ENCODE measurements around the gene GTF3C2. TPM values are rescaled to one million over a fixed set of nuclear protein-coding genes. Genes with fewer than 3 reads are reported as not detected.
A peak's percentile ranks its signal among the peaks of the same experiment; 100 is the strongest.

Gene GTF3C2
- total and polyA plus RNA-seq, 9 of the 15 experiments (the other 6 are each of a cell fraction or from before 2014, with no cell fraction given) = 35.5 to 96.8 (median 53.0) TPM

DNA sequence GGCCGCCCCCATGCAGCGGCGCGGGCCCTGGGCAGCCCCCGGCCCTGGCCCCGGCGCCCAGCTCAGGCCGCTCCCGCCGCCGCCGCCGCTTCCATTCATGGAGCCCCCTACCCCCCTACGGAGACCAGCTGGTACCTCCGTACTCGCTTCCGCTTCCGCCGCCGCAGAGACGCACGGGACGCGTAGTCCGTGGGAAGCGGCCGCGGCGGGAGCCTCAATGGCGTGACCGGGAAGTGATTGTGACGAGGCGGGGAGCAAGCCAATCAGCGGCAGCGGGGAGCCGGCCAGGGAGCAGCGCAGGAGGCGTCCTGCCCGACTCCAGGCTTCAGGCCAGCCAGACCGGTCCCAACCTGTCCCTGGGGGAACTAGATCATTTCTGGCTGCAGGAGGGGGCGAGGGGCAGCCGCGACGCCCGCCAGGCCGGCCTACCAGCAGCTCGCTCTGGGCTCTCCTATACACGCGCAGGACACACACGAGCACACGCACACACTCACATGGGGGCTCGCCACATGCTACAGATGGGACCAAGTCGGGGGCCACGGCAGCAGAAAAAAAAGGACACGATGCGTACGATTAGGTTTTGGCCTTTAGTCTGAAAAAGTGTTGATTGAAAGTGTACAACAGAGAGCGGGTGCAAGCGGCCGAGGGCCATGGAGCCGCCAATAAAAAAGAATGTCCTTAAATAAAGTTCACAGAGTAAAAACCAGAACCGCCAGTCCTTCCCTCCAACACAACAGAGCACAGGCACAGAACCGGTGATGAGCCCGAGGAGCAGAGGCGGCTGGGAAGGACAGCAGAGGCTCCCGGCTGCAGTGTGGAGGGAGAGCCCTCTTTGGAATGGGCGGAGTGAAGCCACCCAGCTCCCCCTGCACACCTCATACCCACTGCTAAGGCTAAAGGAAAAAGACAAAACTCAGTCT is 24.3 kb upstream of the GTF3C2 start, which contains the start of gene ZNF513 (continued):
- TF ChIP-seq XRCC5 (IDR thresholded peaks at IDR 0.05; ENCODE audit: low read depth, low read length) (no peak), OTX1 (CRISPR knock-in tag; IDR thresholded peaks at IDR 0.05) (peak; percentile 82), ZNF830 (CRISPR knock-in tag; IDR thresholded peaks at IDR 0.05) (no peak), ZNF589 (CRISPR knock-in tag; IDR thresholded peaks at IDR 0.05; ENCODE audit: low read depth) (peak; percentile 66; the same call in 1 of the 2 replicates), E2F5 (CRISPR knock-in tag; IDR thresholded peaks at IDR 0.05) (no peak), MEF2D (tag; conservative IDR thresholded peaks at IDR 0.05; ENCODE audit: low read depth) (no peak), ZNF232 (CRISPR knock-in tag; IDR thresholded peaks at IDR 0.05) (no peak), IRF2 (CRISPR knock-in tag; IDR thresholded peaks at IDR 0.05) (no peak), KDM4B (IDR thresholded peaks at IDR 0.05; ENCODE audit: borderline replicate concordance in 2 of 2, low read depth in 1 of 2) (peak in 1 of 2 experiments; percentile 90; a peak in 1 of 4 replicates), ZNF778 (CRISPR knock-in tag; IDR thresholded peaks at IDR 0.05) (no peak), BMI1 (IDR thresholded peaks at IDR 0.05; ENCODE audit: low read length) (no peak), RNF2 (IDR thresholded peaks at IDR 0.05) (no peak), HSF4 (CRISPR knock-in tag; IDR thresholded peaks at IDR 0.05; ENCODE audit: borderline replicate concordance) (no peak), HLTF (IDR thresholded peaks at IDR 0.05) (no peak), BRCA1 (IDR thresholded peaks at IDR 0.05) (no peak), BRCA1 (CRISPR knock-in tag; IDR thresholded peaks at IDR 0.05) (no peak), NBN (IDR thresholded peaks at IDR 0.05; ENCODE audit: low read depth) (0 out of 2 replicates have a peak, but pooled peaks have one; percentile 35), MYBL2 (IDR thresholded peaks at IDR 0.05; ENCODE audit: low read depth) (no peak), MYBL2 (CRISPR knock-in tag; IDR thresholded peaks at IDR 0.05; ENCODE audit: borderline replicate concordance) (no peak), PML (IDR thresholded peaks at IDR 0.05; ENCODE audit: low read length) (peak; percentile 55; the same call in 1 of the 2 replicates), NFE2L1 (tag; IDR thresholded peaks at IDR 0.05; ENCODE audit: borderline replicate concordance, low read depth) (no peak), ASH1L (IDR thresholded peaks at IDR 0.05; ENCODE audit: borderline replicate concordance, low read depth, partially characterized antibody) (no peak), PTBP1 (IDR thresholded peaks at IDR 0.05; ENCODE audit: low read depth, low read length) (no peak), TAF1 (IDR thresholded peaks at IDR 0.05; ENCODE audit: control insufficient read depth, extremely low read depth, insufficient read depth, low read length, severe bottlenecking) (peak; percentile 40)
- TF ChIP-seq, protein P1, sequence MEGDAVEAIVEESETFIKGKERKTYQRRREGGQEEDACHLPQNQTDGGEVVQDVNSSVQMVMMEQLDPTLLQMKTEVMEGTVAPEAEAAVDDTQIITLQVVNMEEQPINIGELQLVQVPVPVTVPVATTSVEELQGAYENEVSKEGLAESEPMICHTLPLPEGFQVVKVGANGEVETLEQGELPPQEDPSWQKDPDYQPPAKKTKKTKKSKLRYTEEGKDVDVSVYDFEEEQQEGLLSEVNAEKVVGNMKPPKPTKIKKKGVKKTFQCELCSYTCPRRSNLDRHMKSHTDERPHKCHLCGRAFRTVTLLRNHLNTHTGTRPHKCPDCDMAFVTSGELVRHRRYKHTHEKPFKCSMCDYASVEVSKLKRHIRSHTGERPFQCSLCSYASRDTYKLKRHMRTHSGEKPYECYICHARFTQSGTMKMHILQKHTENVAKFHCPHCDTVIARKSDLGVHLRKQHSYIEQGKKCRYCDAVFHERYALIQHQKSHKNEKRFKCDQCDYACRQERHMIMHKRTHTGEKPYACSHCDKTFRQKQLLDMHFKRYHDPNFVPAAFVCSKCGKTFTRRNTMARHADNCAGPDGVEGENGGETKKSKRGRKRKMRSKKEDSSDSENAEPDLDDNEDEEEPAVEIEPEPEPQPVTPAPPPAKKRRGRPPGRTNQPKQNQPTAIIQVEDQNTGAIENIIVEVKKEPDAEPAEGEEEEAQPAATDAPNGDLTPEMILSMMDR (IDR thresholded peaks at IDR 0.05 in 2 of 3, conservative IDR thresholded peaks at IDR 0.05 in 1 of 3; ENCODE audit: insufficient read depth in 2 of 3, low read depth in 1 of 3, low read length in 3 of 3) = no peak
- TF ChIP-seq, protein P2, sequence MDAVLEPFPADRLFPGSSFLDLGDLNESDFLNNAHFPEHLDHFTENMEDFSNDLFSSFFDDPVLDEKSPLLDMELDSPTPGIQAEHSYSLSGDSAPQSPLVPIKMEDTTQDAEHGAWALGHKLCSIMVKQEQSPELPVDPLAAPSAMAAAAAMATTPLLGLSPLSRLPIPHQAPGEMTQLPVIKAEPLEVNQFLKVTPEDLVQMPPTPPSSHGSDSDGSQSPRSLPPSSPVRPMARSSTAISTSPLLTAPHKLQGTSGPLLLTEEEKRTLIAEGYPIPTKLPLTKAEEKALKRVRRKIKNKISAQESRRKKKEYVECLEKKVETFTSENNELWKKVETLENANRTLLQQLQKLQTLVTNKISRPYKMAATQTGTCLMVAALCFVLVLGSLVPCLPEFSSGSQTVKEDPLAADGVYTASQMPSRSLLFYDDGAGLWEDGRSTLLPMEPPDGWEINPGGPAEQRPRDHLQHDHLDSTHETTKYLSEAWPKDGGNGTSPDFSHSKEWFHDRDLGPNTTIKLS (IDR thresholded peaks at IDR 0.05; ENCODE audit: borderline replicate concordance, low read depth) = peak; percentile 87
